Psoas muscle (tissue), 8 donors: ENCODE measurements around the gene MNT. TPM values are rescaled to one million over a fixed set of nuclear protein-coding genes. Genes with fewer than 3 reads are reported as not detected.
A peak's percentile ranks its signal among the peaks of the same experiment; 100 is the strongest.

ENCODE experiments used
- ATAC-seq, 4 donors: fragments of 200-7000 bp; cut with Tn5 transposase; one replicate each; pipeline ENCODE4 v1.9.1; 2020; ENCODE audit warnings: moderate library complexity in 3 of 4, mild to moderate bottlenecking in 2 of 4
- DNase-seq, 2 donors: peaks; one replicate each; pipeline ENCODE4 v3.0.0-alpha.2; 2020
- H3K27ac ChIP-seq: fragments of 200-600 bp; one replicate; pipeline ENCODE4 v1.8.0; 2022
- H3K27me3 ChIP-seq, 3 donors: fragments of 200-600 bp in 1 of 3; one replicate each; pipeline versions ENCODE4 v1.6.1 to v1.8.0; 2013 to 2022; ENCODE audit warnings: low read length in 2 of 3, mild to moderate bottlenecking in 2 of 3, moderate library complexity in 1 of 3; ENCODE audit not compliant: insufficient read depth in 3 of 3
- H3K36me3 ChIP-seq, 2 donors: fragments of 200-600 bp in 1 of 2; one replicate each; pipeline versions ENCODE4 v1.6.1 to v1.8.0; 2013 to 2022; ENCODE audit warnings: low read depth in 1 of 2, mild to moderate bottlenecking in 1 of 2, moderate library complexity in 1 of 2; ENCODE audit not compliant: insufficient read depth in 1 of 2
- H3K4me1 ChIP-seq: fragments of 200-600 bp; one replicate; pipeline ENCODE4 v1.8.0; 2022
- H3K4me3 ChIP-seq: fragments of 200-600 bp; one replicate; pipeline ENCODE4 v1.8.0; 2022; ENCODE audit warnings: mild to moderate bottlenecking
- H3K9me3 ChIP-seq: fragments of 200-600 bp; one replicate; pipeline ENCODE4 v1.8.0; 2022
- CTCF ChIP-seq: fragments of 200-600 bp; IDR thresholded peaks from one replicate; pipeline ENCODE4 v1.8.0; 2022; ENCODE audit warnings: antibody characterized with exemption
- WGBS, 3 donors: extraction: QIAGEN DNeasy Blood & Tissue Kit; methylation state at CpG; one replicate each; pipeline versions ENCODE4 v1.1.6 to v1.1.7; 2013; 5-methylcytosine and 5-hydroxymethylcytosine counted together
- intact Hi-C, 2 donors: fragments of 100-400 bp; cut with DNase I; formaldehyde crosslinking; loops; one replicate each; pipeline versions ENCODE4 v1.11.0 to v1.14.2; 2022
- polyA plus RNA-seq, 3 donors: library from polyadenylated mRNA; stranded (reverse); fragments of 200-250 nt; gene quantifications; one replicate each; pipeline ENCODE4 v1.2.3, GENCODE V29; 2013
- total RNA-seq, 4 donors: library from RNA; stranded (reverse); fragmentation: NEBNext Ultra II Directional in 2 of 4; extraction: Animal tissue kit (Norgen Biotek cat#: 25700) in 2 of 4; gene quantifications; one replicate each; pipeline versions ENCODE4 v1.2.1 to v1.2.4, GENCODE V29; 2021 to 2023
- donor health status: healthy with polysubstance abuse.
- donor health status: DM: no; HTN: no; CAD: no; lungs with moderate emphysema.
- donor health status: Bipolar disorder and iron deficiency.
- donor health status: healthy.
- donor health status: DM: yes; HTN: yes; CAD: no.
- donor health status: DM: no; HTN: no; CAD: no.
- donor health status: DM: no; HTN: no; CAD: no.
- donor health status: DM: yes; HTN: yes; CAD: no.

The MNT gene
- total and polyA plus RNA-seq, 7 donors, result 2.5 to 11.7 (median 7.0) TPM

DNA sequence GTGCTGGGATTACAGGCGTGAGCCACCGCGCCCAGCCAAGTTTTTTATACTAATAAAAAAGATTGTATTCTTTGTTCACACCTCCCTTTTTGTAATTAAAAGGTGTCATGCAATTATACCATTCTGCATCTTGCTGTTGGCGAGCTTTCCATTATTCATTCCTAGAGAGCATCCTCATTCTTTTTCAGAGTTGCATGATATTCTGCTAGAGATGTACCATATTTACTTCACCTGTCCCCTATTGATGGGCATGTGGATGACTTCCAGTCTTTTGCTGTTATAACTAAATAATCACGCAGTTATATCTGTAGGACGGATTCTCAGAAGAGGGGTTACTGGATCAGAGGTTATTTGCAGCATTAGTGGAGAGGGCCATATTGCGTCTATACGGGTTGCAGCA is 46.5 kb downstream of the MNT start:
- no peaks in the 10 kb centered on the region for H3K4me1 ChIP-seq
- H3K36me3 ChIP-seq, result peaks cover 0 to 6% of the 10 kb centered on the region in 2 donors
- H3K9me3 ChIP-seq, result no peaks in the 10 kb centered on the region
- WGBS, 3 donors, result 86 to 98% (median 94%) methylated on average over 8 of the region's 8 CpGs
- no peak for DNase-seq
- H3K4me3 ChIP-seq, result no peak overlapping the region
- intact Hi-C loops, result no loop called here
- H3K27ac ChIP-seq, result no peak overlapping the region
- no peak for ATAC-seq
- no peak for TF ChIP-seq CTCF
- H3K27me3 ChIP-seq, result no peaks in the 10 kb centered on the region

DNA sequence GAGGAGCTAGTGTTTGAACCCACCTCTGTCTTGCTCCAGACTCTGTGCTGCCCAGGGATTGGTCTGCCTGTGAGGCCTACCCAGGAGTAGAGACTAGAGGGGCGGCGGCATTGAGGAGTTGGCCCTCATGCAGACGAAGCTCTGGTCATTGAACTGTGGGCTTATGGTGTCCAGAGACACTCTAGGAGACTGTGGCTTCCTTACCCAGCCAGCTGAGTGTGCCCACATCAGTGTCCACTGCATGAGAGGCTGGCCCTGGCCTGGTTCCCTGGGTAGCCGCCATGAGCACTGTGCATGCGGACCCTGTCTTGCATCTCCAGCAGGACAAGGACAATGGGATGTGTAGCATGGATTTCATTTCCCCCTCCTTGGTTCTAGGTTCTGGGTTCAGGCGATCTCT is 49.6 kb downstream of the MNT start:
- H3K27ac ChIP-seq, result no peak overlapping the region
- no peaks in the 10 kb centered on the region for H3K27me3 ChIP-seq
- ATAC-seq, result no peak
- peak in 1 of 2 donors; percentile 42 for DNase-seq
- no peaks in the 10 kb centered on the region for H3K9me3 ChIP-seq
- peaks cover 18% of the 10 kb centered on the region for H3K4me1 ChIP-seq
- no peak overlapping the region for H3K4me3 ChIP-seq
- intact Hi-C loops, result no loop called here
- WGBS, 3 donors, result 93 to 98% (median 94%) methylated on average over 6 of the region's 6 CpGs
- H3K36me3 ChIP-seq, result no peaks in the 10 kb centered on the region
- TF ChIP-seq CTCF, result no peak

GRCh38 chr17:2347805-2348685 is 52.8 kb downstream of the MNT start:
- H3K27ac ChIP-seq, result peak overlapping the region; percentile 68
- DNase-seq, result peak; percentile 71 to 88
- intact Hi-C loops, result no loop called here
- WGBS, 3 donors, result 53 to 55% (median 55%) methylated on average over 11 of the region's 11 CpGs
- H3K4me3 ChIP-seq, result peak overlapping the region; percentile 13
- H3K36me3 ChIP-seq, result peaks cover 0 to 17% of the 10 kb centered on the region in 2 donors
- peaks cover 18% of the 10 kb centered on the region for H3K4me1 ChIP-seq
- no peaks in the 10 kb centered on the region for H3K27me3 ChIP-seq
- TF ChIP-seq CTCF, result no peak
- peak; percentile 96 to 98 (median 97) for ATAC-seq
- H3K9me3 ChIP-seq, result no peaks in the 10 kb centered on the region

GRCh38 chr17:2346475-2346874 is 54.4 kb downstream of the MNT start:
- intact Hi-C loops, result no loop called here
- ATAC-seq, result no peak
- Histone ChIP-seq H3K4me3 (no peak overlapping the region), H3K27ac (peak overlapping the region; percentile 68), H3K4me1 (peaks cover 18% of the 10 kb centered on the region), H3K9me3 (no peaks in the 10 kb centered on the region), H3K36me3 (peaks cover 3 to 27% of the 10 kb centered on the region in 2 donors), H3K27me3 (no peaks in the 10 kb centered on the region)
- no peak for TF ChIP-seq CTCF
- DNase-seq, result no peak
- 93 to 96% (median 95%) methylated on average over 8 of the region's 8 CpGs for WGBS, 3 donors
